ENCODE measurements around the gene DCTN2.
"Not testable (repeated sequence)": the region's sequence is repeated elsewhere in the genome, so short reads cannot be mapped to it uniquely, and the experiment has no call there.

DCTN2 gene

DNA sequence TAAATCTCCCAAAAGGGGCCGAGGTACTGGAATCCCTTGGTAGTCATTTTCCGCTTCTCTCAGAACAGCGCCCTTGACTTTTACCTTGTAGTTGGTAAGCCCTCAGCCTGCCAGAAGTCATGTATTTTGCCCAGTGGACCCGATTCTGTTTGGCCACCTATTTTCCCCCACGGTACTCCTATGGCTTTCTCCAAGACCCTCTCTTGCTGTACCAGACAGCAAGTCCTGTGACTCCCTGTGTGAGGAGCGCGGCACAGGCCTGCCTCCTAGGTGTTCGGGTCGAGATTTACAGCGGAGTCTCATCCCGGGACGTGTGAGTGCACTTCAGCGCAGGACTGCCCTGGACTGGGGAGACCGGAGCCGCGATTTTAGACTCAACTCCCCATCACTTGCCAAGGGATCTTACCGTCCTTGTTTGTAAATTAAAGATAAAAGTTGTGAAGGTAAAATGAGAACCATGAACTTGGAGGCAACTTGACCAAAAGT is 25.4 kb downstream of the DCTN2 start:
- no peak for TF ChIP-seq CTCF (conservative IDR thresholded peaks at IDR 0.05; ENCODE audit: low read length)
- DNase-seq (ENCODE audit: low read depth): peak; percentile 52
- H3K4me3 ChIP-seq (ENCODE audit: low read length): peak overlapping the region; percentile 61

- peak within 1 kb of the TSS; percentile 100 for H3K4me3 ChIP-seq (ENCODE audit: low read length)
- DNase-seq (ENCODE audit: low read depth): peak; percentile 99
- TF ChIP-seq CTCF (conservative IDR thresholded peaks at IDR 0.05; ENCODE audit: low read length): no peak
Observed at GRCh38 chr12:57520053-57520818, 26.8 kb downstream of the DCTN2 start, which contains the start of gene DDIT3. Gene DDIT3, minus strand, starts transcription at chr12:57520514. Its CDS starts 3,108 bp downstream, at chr12:57517406.

- no peak for TF ChIP-seq CTCF (conservative IDR thresholded peaks at IDR 0.05; ENCODE audit: low read length)
- H3K4me3 ChIP-seq (ENCODE audit: low read length): peak overlapping the region; percentile 100
- no peak for DNase-seq (ENCODE audit: low read depth)
Observed at GRCh38 chr12:57519796-57520052, 27.3 kb downstream of the DCTN2 start.

- peak; percentile 68 for DNase-seq (ENCODE audit: low read depth)
- peak overlapping the region; percentile 100 for H3K4me3 ChIP-seq (ENCODE audit: low read length)
- TF ChIP-seq CTCF (conservative IDR thresholded peaks at IDR 0.05; ENCODE audit: low read length): no peak
Observed at GRCh38 chr12:57518920-57519795, 27.8 kb downstream of the DCTN2 start.

- peak overlapping the region; percentile 100 for H3K4me3 ChIP-seq (ENCODE audit: low read length)
- no peak for TF ChIP-seq CTCF (conservative IDR thresholded peaks at IDR 0.05; ENCODE audit: low read length)
- peak; percentile 47 for DNase-seq (ENCODE audit: low read depth)
Observed at GRCh38 chr12:57518176-57518919, 28.6 kb downstream of the DCTN2 start.

DNA sequence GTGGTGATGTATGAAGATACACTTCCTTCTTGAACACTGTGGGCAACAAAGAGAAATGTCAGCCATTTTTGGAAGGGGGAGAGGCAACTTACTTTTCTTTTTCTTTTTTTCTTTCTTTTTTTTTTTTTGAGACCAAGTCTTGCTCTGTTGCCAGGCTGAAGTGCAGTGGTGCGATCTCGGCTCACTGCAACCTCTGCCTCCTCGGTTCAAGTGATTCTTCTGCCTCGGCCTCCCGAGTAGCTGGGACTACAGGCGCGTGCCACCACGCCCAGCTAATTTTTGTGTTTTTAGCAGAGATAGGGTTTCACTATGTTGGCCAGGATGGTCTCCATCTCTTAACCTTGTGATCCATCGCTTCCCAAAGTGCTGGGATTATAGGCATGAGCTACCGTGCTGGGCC is 29.3 kb downstream of the DCTN2 start:
- peak overlapping the region; percentile 100 for H3K4me3 ChIP-seq (ENCODE audit: low read length)

GRCh38 chr12:57517187-57517586 is 29.8 kb downstream of the DCTN2 start:
- TF ChIP-seq CTCF (conservative IDR thresholded peaks at IDR 0.05; ENCODE audit: low read length): no peak
- peak; percentile 80 for DNase-seq (ENCODE audit: low read depth)
- peak overlapping the region; percentile 100; the same call in 1 of the 2 replicates for H3K4me3 ChIP-seq (ENCODE audit: low read length)

More for the DNA sequence above, 29.3 kb downstream of the DCTN2 start:
- DNase-seq (ENCODE audit: low read depth): not testable (repeated sequence)

All from AG10803 (cell line).